Measurements from ENCODE around the gene EGFL7.

DNA sequence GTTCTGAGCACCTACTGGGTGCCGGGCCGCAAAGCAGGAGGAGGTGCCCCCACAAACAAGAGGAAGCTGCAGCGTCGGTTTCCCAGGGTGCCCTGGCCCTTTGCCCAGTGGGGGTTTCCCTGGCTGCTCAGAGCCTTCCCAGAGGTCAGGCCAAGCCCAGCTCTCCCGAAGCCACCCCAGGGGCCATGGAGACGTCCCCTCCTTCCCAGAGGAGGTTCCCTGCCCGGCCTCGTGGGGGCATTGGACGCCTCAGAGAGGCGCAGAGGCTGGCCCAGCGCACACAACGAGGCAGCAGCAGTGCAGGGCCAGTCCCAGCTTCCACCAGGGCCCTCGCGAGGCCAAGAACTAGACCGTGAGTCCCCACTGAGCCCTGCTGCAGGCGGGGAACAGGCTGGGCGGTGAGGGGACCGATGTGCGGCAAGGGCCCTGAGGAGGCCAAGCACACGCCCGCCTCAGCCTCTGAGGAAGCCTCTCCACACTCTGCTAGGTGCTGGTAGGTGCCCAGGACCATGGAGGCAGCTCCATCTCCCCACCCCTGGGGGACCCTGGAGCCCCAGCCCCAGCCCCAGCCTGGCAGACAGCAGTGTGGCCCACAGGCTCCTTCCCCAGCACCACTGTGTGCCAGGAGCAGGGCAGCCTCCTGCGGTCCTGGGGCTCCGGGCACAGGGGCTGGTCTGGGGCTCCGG, 56.6 kb downstream of the EGFL7 start:
- TF ChIP-seq, protein P1, sequence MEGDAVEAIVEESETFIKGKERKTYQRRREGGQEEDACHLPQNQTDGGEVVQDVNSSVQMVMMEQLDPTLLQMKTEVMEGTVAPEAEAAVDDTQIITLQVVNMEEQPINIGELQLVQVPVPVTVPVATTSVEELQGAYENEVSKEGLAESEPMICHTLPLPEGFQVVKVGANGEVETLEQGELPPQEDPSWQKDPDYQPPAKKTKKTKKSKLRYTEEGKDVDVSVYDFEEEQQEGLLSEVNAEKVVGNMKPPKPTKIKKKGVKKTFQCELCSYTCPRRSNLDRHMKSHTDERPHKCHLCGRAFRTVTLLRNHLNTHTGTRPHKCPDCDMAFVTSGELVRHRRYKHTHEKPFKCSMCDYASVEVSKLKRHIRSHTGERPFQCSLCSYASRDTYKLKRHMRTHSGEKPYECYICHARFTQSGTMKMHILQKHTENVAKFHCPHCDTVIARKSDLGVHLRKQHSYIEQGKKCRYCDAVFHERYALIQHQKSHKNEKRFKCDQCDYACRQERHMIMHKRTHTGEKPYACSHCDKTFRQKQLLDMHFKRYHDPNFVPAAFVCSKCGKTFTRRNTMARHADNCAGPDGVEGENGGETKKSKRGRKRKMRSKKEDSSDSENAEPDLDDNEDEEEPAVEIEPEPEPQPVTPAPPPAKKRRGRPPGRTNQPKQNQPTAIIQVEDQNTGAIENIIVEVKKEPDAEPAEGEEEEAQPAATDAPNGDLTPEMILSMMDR (conservative IDR thresholded peaks at IDR 0.05), result no peak
- TF ChIP-seq ZFX (IDR thresholded peaks at IDR 0.05), result no peak
